Body of pancreas (tissue), 4 donors: ENCODE measurements around the gene DSCAM. TPM values are rescaled to one million over a fixed set of nuclear protein-coding genes. Genes with fewer than 3 reads are reported as not detected.

Experiments used
- ATAC-seq: fragments of 150-250 bp; one replicate; pipeline ENCODE4 v1.9.1; 2016
- DNase-seq, 4 donors: peaks; one replicate each; pipeline ENCODE4 v3.0.0-alpha.2; 2019
- H3K27ac ChIP-seq, 4 donors: fragments of 200-600 bp; sonication (generic); 1 replicate in 3 of 4; 2 replicates in 1 of 4; pipeline versions ENCODE4 v1.5.1 to v1.6.1; 2016 to 2019; ENCODE audit warnings: mild to moderate bottlenecking in 1 of 4, mixed read lengths in 1 of 4, moderate library complexity in 1 of 4
- H3K27me3 ChIP-seq, 2 donors: fragments of 200-600 bp; sonication (generic); one replicate each; pipeline ENCODE4 v1.6.0; 2016; ENCODE audit warnings: mild to moderate bottlenecking in 1 of 2
- H3K36me3 ChIP-seq, 2 donors: fragments of 200-600 bp; sonication (generic); replicated peaks in 1 of 2; 2 replicates each; pipeline ENCODE4 v1.5.1; 2016; ENCODE audit warnings: low read depth in 2 of 2; ENCODE audit not compliant: insufficient read depth in 1 of 2
- H3K4me1 ChIP-seq: fragments of 200-600 bp; sonication (generic); one replicate; pipeline ENCODE4 v1.6.0; 2016
- H3K4me3 ChIP-seq, 2 donors: fragments of 200-600 bp; sonication (generic); 1 replicate in 1 of 2; 2 replicates in 1 of 2; pipeline ENCODE4 v1.5.1; 2016 to 2019
- H3K9me3 ChIP-seq, 3 donors: fragments of 200-600 bp; sonication (generic); 1 replicate in 2 of 3; 2 replicates in 1 of 3; pipeline ENCODE4 v1.5.1; 2016
- CTCF ChIP-seq, 7 experiments: fragments of 450-650 bp in 4 of 7; fragments of 200-600 bp in 3 of 7; sonication (generic) in 3 of 7; IDR thresholded peaks; one replicate each; pipeline ENCODE4 v1.5.1; 2016 to 2019; ENCODE audit warnings: antibody characterized with exemption in 7 of 7
- POLR2A ChIP-seq, 3 donors: fragments of 450-650 bp; IDR thresholded peaks; one replicate each; pipeline ENCODE4 v1.6.1; 2016; ENCODE audit warnings: antibody characterized with exemption in 3 of 3, mild to moderate bottlenecking in 2 of 3
- WGBS, 2 donors: methylation state at CpG; one replicate each; pipeline ENCODE4 v1.1.5; 2017; 5-methylcytosine and 5-hydroxymethylcytosine counted together
- intact Hi-C: fragments of 100-400 bp; cut with DNase I; formaldehyde crosslinking; loops from one replicate; pipeline ENCODE4 v1.15.1; 2023
- total RNA-seq, 2 donors: library from RNA; depleted of rRNA; stranded (reverse); fragments of >200 nt; gene quantifications; one replicate each; pipeline ENCODE4 v1.1.0, GENCODE V29; 2016

DSCAM gene
- total RNA-seq, 2 donors from 2014 or later = 0.26 TPM; not detected in 1

GRCh38 chr21:40605094-40605493 is 241.9 kb downstream of the DSCAM start:
- Histone ChIP-seq H3K4me1 (no peaks in the 10 kb centered on the region), H3K27ac (no peak overlapping the region), H3K36me3 (no peaks in the 10 kb centered on the region), H3K4me3 (no peak overlapping the region), H3K27me3 (no peaks in the 10 kb centered on the region), H3K9me3 (no peaks in the 10 kb centered on the region)
- intact Hi-C loops = no loop called here
- DNase-seq (no peak), ATAC-seq (no peak)
- 89% methylated on average over 4 of the region's 4 CpGs for WGBS, 2 donors
- TF ChIP-seq CTCF (IDR thresholded peaks at IDR 0.05) (no peak), POLR2A (IDR thresholded peaks at IDR 0.05) (no peak)

GRCh38 chr21:40603774-40604173 is 243.2 kb downstream of the DSCAM start:
- Histone ChIP-seq H3K9me3 (no peaks in the 10 kb centered on the region), H3K27ac (no peak overlapping the region), H3K27me3 (no peaks in the 10 kb centered on the region), H3K4me3 (no peak overlapping the region), H3K36me3 (no peaks in the 10 kb centered on the region), H3K4me1 (no peaks in the 10 kb centered on the region)
- TF ChIP-seq POLR2A (IDR thresholded peaks at IDR 0.05) (no peak), CTCF (IDR thresholded peaks at IDR 0.05) (no peak)
- no peak for ATAC-seq
- WGBS, 2 donors = 47 to 77% methylated on average over 1 of the region's 1 CpG
- no peak for DNase-seq
- intact Hi-C loops = no loop called here

GRCh38 chr21:40602080-40602479 is 244.9 kb downstream of the DSCAM start:
- Histone ChIP-seq H3K27me3 (no peaks in the 10 kb centered on the region), H3K4me1 (no peaks in the 10 kb centered on the region), H3K4me3 (no peak overlapping the region), H3K27ac (no peak overlapping the region), H3K36me3 (no peaks in the 10 kb centered on the region), H3K9me3 (no peaks in the 10 kb centered on the region)
- intact Hi-C loops = no loop called here
- WGBS, 2 donors = 90 to 93% methylated on average over 4 of the region's 4 CpGs
- ATAC-seq = no peak
- peak in 1 of 4 donors; percentile 8 for DNase-seq
- TF ChIP-seq POLR2A (IDR thresholded peaks at IDR 0.05) (no peak), CTCF (IDR thresholded peaks at IDR 0.05) (no peak)

GRCh38 chr21:40595806-40596205 is 251.2 kb downstream of the DSCAM start:
- 90% methylated on average over 8 of the region's 8 CpGs for WGBS, 2 donors
- DNase-seq (no peak), ATAC-seq (no peak)
- Histone ChIP-seq H3K4me1 (no peaks in the 10 kb centered on the region), H3K36me3 (no peaks in the 10 kb centered on the region), H3K4me3 (no peak overlapping the region), H3K9me3 (no peaks in the 10 kb centered on the region), H3K27me3 (no peaks in the 10 kb centered on the region), H3K27ac (no peak overlapping the region)
- TF ChIP-seq POLR2A (IDR thresholded peaks at IDR 0.05) (no peak), CTCF (IDR thresholded peaks at IDR 0.05) (no peak)
- intact Hi-C loops = no loop called here

- H3K27me3 ChIP-seq = no peaks in the 10 kb centered on the region
- no peaks in the 10 kb centered on the region for H3K9me3 ChIP-seq
- no peak overlapping the region for H3K27ac ChIP-seq
- ATAC-seq = no peak
- 75 to 82% methylated on average over 3 of the region's 3 CpGs for WGBS, 2 donors
- H3K36me3 ChIP-seq = no peaks in the 10 kb centered on the region
- TF ChIP-seq CTCF (IDR thresholded peaks at IDR 0.05) (no peak), POLR2A (IDR thresholded peaks at IDR 0.05) (no peak)
- intact Hi-C loops = no loop called here
- no peak for DNase-seq
- H3K4me3 ChIP-seq = no peak overlapping the region
- H3K4me1 ChIP-seq = no peaks in the 10 kb centered on the region
These were observed 259.1 kb downstream of the DSCAM start for GRCh38 chr21:40587736-40588346.
